ENCODE results near the gene BTF3.

BTF3 gene

GRCh38 chr5:73550016-73550415 lies 51.8 kb downstream of the BTF3 start:
- Histone ChIP-seq H4K20me1 (ENCODE audit: insufficient read depth, low read length) (no peaks in the 10 kb centered on the region), H3F3A (ENCODE audit: insufficient read depth, low read length) (no peaks in the 10 kb centered on the region), H3K4me1 (ENCODE audit: insufficient read depth, low read length, severe bottlenecking) (no peaks in the 10 kb centered on the region)

GRCh38 chr5:73552642-73553041 lies 54.4 kb downstream of the BTF3 start:
- peaks cover 10% of the 10 kb centered on the region; the same call in 1 of the 2 replicates for H3K36me3 ChIP-seq (ENCODE audit: insufficient read depth, low read length)
- no peaks in the 10 kb centered on the region for H3F3A ChIP-seq (ENCODE audit: insufficient read depth, low read length)
- H3K9me3 ChIP-seq (ENCODE audit: low read length), result no peaks in the 10 kb centered on the region
- no peak overlapping the region for H3K4me3 ChIP-seq (ENCODE audit: low read depth, low read length, poor library complexity, severe bottlenecking)
- H3K4me1 ChIP-seq (ENCODE audit: insufficient read depth, low read length, severe bottlenecking), result no peaks in the 10 kb centered on the region
- H3K9me2 ChIP-seq (ENCODE audit: low read depth, low read length), result no peaks in the 10 kb centered on the region
- no peak overlapping the region for H3K27ac ChIP-seq (ENCODE audit: low read depth, low read length, poor library complexity, severe bottlenecking)
- no peaks in the 10 kb centered on the region for H3K79me2 ChIP-seq (ENCODE audit: insufficient read depth, low read length)
- no peaks in the 10 kb centered on the region for H4K20me1 ChIP-seq (ENCODE audit: insufficient read depth, low read length)
- no peaks in the 10 kb centered on the region for H3K27me3 ChIP-seq (ENCODE audit: insufficient read depth, low read length)
- no peak overlapping the region for H3K4me2 ChIP-seq (ENCODE audit: low read length)
- TF ChIP-seq EZH2 (IDR thresholded peaks at IDR 0.05; ENCODE audit: borderline replicate concordance, low read length), result no peak
- no peak for TF ChIP-seq CTCF (IDR thresholded peaks at IDR 0.05; ENCODE audit: low read length)
- H2AFZ ChIP-seq (ENCODE audit: low read length), result no peak overlapping the region
- H3K9ac ChIP-seq (ENCODE audit: low read length), result no peak overlapping the region

More at GRCh38 chr5:73550016-73550415, 51.8 kb downstream of the BTF3 start:
- Histone ChIP-seq H2AFZ (ENCODE audit: low read length) (no peak overlapping the region), H3K4me3 (ENCODE audit: low read depth, low read length, poor library complexity, severe bottlenecking) (no peak overlapping the region), H3K27ac (ENCODE audit: low read depth, low read length, poor library complexity, severe bottlenecking) (no peak overlapping the region), H3K79me2 (ENCODE audit: insufficient read depth, low read length) (no peaks in the 10 kb centered on the region), H3K27me3 (ENCODE audit: insufficient read depth, low read length) (no peaks in the 10 kb centered on the region), H3K9me2 (ENCODE audit: low read depth, low read length) (no peaks in the 10 kb centered on the region), H3K9ac (ENCODE audit: low read length) (no peak overlapping the region), H3K4me2 (ENCODE audit: low read length) (no peak overlapping the region), H3K9me3 (ENCODE audit: low read length) (no peaks in the 10 kb centered on the region), H3K36me3 (ENCODE audit: insufficient read depth, low read length) (peaks cover 10% of the 10 kb centered on the region; the same call in 1 of the 2 replicates)
- TF ChIP-seq CTCF (IDR thresholded peaks at IDR 0.05; ENCODE audit: low read length), result no peak
- TF ChIP-seq EZH2 (IDR thresholded peaks at IDR 0.05; ENCODE audit: borderline replicate concordance, low read length), result no peak

Data from OCI-LY1 (cell line).